C4-2B (cell line): ENCODE data around the gene SLC43A3.

Experiments
- ZFX ChIP-seq: fragments of 450-650 bp; IDR thresholded peaks from 2 replicates; pipeline ENCODE4 v1.6.1; 2017
- TF ChIP-seq, protein P1 (sequence below): fragments of 450-650 bp; conservative IDR thresholded peaks from 2 replicates; pipeline ENCODE4 v1.5.1; 2017; ENCODE audit warnings: mild to moderate bottlenecking

DNA sequence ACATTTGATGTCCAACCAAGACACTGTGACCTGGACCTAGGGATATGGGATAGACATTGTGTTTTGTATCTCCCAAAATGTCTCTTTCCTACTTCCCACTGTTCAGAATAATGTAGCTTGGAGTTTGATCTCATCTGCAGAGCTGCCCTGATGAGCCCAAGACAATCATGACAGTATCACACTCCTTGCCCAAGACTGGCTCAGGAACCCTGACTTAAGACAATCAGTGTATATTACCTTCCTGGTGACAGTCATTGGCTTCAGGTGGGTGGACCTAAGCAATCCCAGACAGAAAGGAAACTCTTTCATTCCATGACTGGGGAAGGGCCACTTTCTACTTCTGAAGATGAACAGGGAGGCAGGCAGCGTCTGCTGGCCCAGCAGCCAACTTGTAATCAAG is 19.1 kb upstream of the SLC43A3 start:
- TF ChIP-seq, protein P1, sequence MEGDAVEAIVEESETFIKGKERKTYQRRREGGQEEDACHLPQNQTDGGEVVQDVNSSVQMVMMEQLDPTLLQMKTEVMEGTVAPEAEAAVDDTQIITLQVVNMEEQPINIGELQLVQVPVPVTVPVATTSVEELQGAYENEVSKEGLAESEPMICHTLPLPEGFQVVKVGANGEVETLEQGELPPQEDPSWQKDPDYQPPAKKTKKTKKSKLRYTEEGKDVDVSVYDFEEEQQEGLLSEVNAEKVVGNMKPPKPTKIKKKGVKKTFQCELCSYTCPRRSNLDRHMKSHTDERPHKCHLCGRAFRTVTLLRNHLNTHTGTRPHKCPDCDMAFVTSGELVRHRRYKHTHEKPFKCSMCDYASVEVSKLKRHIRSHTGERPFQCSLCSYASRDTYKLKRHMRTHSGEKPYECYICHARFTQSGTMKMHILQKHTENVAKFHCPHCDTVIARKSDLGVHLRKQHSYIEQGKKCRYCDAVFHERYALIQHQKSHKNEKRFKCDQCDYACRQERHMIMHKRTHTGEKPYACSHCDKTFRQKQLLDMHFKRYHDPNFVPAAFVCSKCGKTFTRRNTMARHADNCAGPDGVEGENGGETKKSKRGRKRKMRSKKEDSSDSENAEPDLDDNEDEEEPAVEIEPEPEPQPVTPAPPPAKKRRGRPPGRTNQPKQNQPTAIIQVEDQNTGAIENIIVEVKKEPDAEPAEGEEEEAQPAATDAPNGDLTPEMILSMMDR = no peak
- TF ChIP-seq ZFX = no peak
